LNCaP clone FGC (cell line): Measurements from ENCODE around the gene TCAF2.
"Not testable (repeated sequence)": the region's sequence is repeated elsewhere in the genome, so short reads cannot be mapped to it uniquely, and the experiment has no call there.

Source experiments
- DNase-seq: peaks from one replicate; pipeline ENCODE4 v3.0.0-alpha.2; 2011; ENCODE audit warnings: low read depth
- H3K4me3 ChIP-seq: 2 replicates; pipeline ENCODE4 v1.5.1; 2011; ENCODE audit warnings: mild to moderate bottlenecking, low read depth, low read length, control low read depth

The TCAF2 gene

DNA sequence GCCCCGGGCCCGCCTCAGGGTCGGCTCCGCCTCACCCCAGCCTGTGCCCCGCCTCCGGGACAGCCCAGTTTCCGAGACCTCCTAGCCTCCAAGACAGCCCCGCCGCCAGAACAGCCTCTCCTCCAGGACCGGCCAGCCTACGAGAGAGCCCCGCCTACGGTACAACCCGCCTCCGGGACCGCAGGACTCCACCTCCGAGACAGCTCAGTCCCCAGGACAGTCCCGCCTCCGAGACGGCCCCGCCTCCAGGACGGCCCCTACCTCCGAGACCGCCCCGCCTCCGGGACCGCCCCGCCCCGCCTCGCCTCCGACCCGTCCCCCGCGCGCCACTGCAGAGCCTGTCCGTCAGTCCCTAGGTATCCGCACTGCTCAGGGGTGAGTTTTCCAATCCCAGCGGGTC lies at the start of gene TCAF2:
Gene TCAF2, plus strand, starts transcription at position 329 of the 400 bp plus-strand sequence.
- not testable (repeated sequence) for H3K4me3 ChIP-seq, DNase-seq

DNA sequence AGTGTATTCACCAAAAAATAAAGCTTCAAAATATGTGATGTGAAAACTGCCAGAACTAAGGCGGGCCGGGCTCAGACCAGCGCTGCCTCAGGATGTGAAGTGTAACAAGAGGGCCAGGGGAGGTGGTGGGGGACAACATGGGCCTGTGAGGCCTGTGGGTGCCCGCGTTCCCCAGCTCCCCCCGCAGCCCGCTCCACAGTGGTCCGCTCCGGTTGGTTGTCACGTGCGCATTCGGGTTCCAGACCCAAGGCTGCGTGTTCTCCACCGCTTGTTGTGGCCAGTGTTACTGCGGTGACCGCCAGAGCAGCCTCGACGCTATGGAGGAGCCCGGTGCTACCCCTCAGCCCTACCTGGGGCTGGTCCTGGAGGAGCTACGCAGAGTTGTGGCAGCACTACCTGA lies 49.3 kb upstream of the TCAF2 start, which contains the start of gene CTAGE15:
Gene CTAGE15, plus strand, starts transcription at position 301 of the 400 bp plus-strand sequence. Its CDS starts 17 bp downstream, at position 318.
- DNase-seq, H3K4me3 ChIP-seq: not testable (repeated sequence)

DNA sequence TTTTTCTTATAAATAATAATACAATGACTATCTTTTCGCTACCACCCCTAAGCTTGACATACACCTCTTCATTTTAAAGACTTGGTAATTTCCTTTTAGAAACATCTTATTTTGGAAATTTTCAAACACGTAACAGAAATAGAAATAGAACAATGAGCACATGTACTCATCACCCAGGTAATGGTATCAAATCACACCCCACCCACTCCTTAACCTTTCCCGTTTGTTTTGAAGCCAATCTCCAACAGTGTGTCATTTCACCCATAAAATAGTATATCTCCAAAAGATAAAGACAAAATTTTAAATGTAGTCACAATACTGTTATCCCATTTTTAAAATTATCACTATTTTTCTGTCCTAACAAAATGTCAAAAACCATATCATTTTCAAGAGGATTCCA lies 32.6 kb upstream of the TCAF2 start:
- DNase-seq, H3K4me3 ChIP-seq: not testable (repeated sequence)

GRCh38 chr7:143589897-143590296 lies 30.9 kb upstream of the TCAF2 start:
- DNase-seq, H3K4me3 ChIP-seq: not testable (repeated sequence)

GRCh38 chr7:143598086-143598485 lies 22.7 kb upstream of the TCAF2 start:
- not testable (repeated sequence) for DNase-seq

DNA sequence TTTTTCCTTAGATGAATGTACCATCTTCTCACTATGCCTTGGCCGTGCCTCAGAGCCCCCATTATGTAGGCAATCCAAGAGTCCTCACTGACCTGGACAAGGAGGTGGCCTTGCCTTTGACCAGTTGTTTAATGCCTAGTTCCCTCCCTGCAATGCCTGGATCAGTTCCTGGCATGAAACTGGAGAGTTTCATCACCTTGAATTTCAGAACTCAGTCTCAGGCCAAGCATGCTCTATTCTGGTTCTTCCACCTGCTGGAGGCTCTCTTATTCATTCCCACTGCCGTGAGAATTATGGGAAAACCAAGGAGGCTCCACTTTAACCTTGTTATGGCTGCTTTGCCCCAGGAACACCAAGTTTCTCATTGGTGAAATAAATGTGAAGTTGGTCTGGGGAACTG lies 17.2 kb upstream of the TCAF2 start:
- H3K4me3 ChIP-seq, DNase-seq: not testable (repeated sequence)

More at GRCh38 chr7:143598086-143598485, 22.7 kb upstream of the TCAF2 start:
- not testable (repeated sequence) for H3K4me3 ChIP-seq

- not testable (repeated sequence) for H3K4me3 ChIP-seq, DNase-seq
These were observed 14.7 kb upstream of the TCAF2 start for GRCh38 chr7:143606088-143606487.

GRCh38 chr7:143615545-143615944 lies 5.2 kb upstream of the TCAF2 start:
- not testable (repeated sequence) for DNase-seq

DNA sequence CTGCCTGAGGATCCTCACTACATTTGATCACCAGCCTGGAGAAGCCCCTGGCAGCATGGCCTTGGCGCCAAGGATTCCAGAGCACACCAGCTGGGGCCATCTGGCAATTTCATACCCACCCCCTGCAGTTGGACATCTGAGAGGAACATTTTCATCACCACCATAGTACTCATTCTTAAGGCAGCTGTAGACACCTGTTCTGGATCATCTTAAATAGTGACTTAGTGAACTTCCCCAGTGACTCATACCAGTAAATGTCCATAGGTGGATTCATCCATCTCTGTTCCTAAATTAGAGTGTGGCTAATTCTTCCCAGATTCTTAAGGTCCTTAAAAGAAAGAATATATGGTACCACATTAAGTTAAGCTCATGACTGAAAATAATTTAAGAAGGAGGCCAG lies 3.6 kb upstream of the TCAF2 start:
- DNase-seq, H3K4me3 ChIP-seq: not testable (repeated sequence)

More at GRCh38 chr7:143615545-143615944, 5.2 kb upstream of the TCAF2 start:
- H3K4me3 ChIP-seq = not testable (repeated sequence)

GRCh38 chr7:143620058-143620457 lies 716 bp upstream of the TCAF2 start:
- H3K4me3 ChIP-seq, DNase-seq: not testable (repeated sequence)

DNA sequence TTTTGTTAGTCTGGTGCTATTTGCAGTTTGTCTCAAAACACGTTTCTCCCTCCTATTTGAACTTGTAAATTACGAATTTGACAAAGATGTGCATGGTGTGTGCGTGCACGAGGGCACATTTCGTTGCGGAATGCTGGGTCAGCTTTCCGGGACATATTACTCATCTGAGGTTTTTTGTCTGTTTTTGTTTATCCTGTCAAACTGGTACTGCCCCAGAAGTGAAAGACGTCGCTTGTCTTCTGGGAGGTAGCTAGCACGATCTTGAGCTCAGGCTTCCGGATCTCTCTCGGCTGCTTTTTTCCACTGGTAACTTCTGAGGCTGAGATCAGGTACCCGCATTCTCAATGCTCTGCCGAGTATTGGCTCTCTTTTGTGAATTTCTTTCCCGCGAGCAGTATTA lies 401 bp downstream of the TCAF2 start:
- H3K4me3 ChIP-seq, DNase-seq: not testable (repeated sequence)

- H3K4me3 ChIP-seq, DNase-seq: not testable (repeated sequence)
These were observed 1.4 kb downstream of the TCAF2 start for GRCh38 chr7:143622130-143622529.

GRCh38 chr7:143630653-143631052 lies 9.9 kb downstream of the TCAF2 start:
- DNase-seq, H3K4me3 ChIP-seq: not testable (repeated sequence)

GRCh38 chr7:143632506-143632905 lies 11.7 kb downstream of the TCAF2 start:
- not testable (repeated sequence) for DNase-seq, H3K4me3 ChIP-seq

- H3K4me3 ChIP-seq, DNase-seq: not testable (repeated sequence)
These were observed 12.3 kb downstream of the TCAF2 start for GRCh38 chr7:143633013-143633618.

- DNase-seq, H3K4me3 ChIP-seq: not testable (repeated sequence)
These were observed 14.8 kb downstream of the TCAF2 start for GRCh38 chr7:143635364-143636240.

DNA sequence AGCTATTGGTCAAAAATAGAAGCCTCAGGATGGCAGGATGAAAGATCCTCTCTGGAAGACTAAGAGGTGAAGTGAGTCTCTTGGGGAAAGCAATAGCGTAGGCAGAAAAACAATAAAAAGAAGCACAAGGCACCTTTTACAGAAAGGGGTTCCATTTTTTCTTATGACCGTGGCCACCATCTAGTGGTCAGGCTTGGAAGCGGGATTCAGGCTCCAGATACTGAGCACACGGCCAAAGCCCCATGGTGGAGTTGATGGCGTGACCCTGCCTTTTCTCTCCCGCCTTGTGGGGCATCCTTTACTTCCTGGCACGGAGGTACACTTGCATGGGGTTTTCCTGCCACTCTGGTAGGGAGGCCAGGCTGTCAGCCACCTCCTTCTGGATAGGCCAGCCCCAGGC lies 18.6 kb downstream of the TCAF2 start:
- H3K4me3 ChIP-seq = not testable (repeated sequence)

GRCh38 chr7:143640528-143641189 lies 19.9 kb downstream of the TCAF2 start:
- H3K4me3 ChIP-seq = not testable (repeated sequence)

More for the DNA sequence above, 18.6 kb downstream of the TCAF2 start:
- not testable (repeated sequence) for DNase-seq

GRCh38 chr7:143646598-143646997 lies 25.8 kb downstream of the TCAF2 start:
- not testable (repeated sequence) for H3K4me3 ChIP-seq, DNase-seq

More at GRCh38 chr7:143640528-143641189, 19.9 kb downstream of the TCAF2 start:
- not testable (repeated sequence) for DNase-seq
